GM23338 (cell line): ENCODE results near the gene NEK8.

Experiments
- JUNB ChIP-seq: IDR thresholded peaks from one replicate; pipeline ENCODE4 v1.6.1; 2016; ENCODE audit warnings: antibody characterized with exemption; ENCODE audit not compliant: unreplicated experiment
- NANOG ChIP-seq: IDR thresholded peaks from 2 replicates; pipeline ENCODE4 v1.6.1; 2016; ENCODE audit warnings: antibody characterized with exemption, borderline replicate concordance

GRCh38 chr17:28693869-28694268 is 34.7 kb upstream of the NEK8 start:
- TF ChIP-seq JUNB = no peak
- TF ChIP-seq NANOG = no peak
